Panc1 (cell line): ENCODE measurements around the gene RLIM. TPM values are rescaled to one million over a fixed set of nuclear protein-coding genes. Genes with fewer than 3 reads are reported as not detected.
A peak's percentile ranks its signal among the peaks of the same experiment; 100 is the strongest.

ENCODE experiments used
- ATAC-seq: fragments of 200-7000 bp; cut with Tn5 transposase; 2 replicates; pipeline ENCODE4 v1.9.1; 2020; ENCODE audit warnings: mild to moderate bottlenecking, moderate library complexity
- BruUV-seq: library from RNA; stranded (reverse); fragments of 400-500 nt; replicated peaks from 2 replicates; lab custom pipeline; 2021; lab: Mats Ljungman, UMichigan
- CTCF ChIA-PET: fragments of 300-600 bp; sonication (Branson Sonifier 250); formaldehyde crosslinking; loops from one replicate; lab custom pipeline; 2022; ENCODE audit warnings: antibody characterized with exemption; lab: Charles Lee
- POLR2A ChIA-PET: fragments of 300-600 bp; sonication (Branson Sonifier 250); formaldehyde crosslinking; loops from one replicate; lab custom pipeline; 2022; ENCODE audit warnings: antibody characterized with exemption; lab: Charles Lee
- DNase-seq: peaks from one replicate; pipeline ENCODE4 v3.0.0-alpha.2; 2010; ENCODE audit warnings: low read depth, low spot score
- H3K27ac ChIP-seq: 2 replicates; pipeline ENCODE4 v1.5.1; 2011; ENCODE audit warnings: mild to moderate bottlenecking, low read length, inconsistent platforms
- H3K27me3 ChIP-seq: fragments of 200-500 bp; sonication (Bioruptor generic); 2 replicates; pipeline ENCODE4 v1.6.0; 2014; ENCODE audit warnings: low read length, inconsistent platforms; ENCODE audit not compliant: control insufficient read depth, insufficient read depth
- H3K36me3 ChIP-seq: fragments of 200-500 bp; sonication (Bioruptor generic); 2 replicates; pipeline ENCODE4 v1.5.1; 2014; ENCODE audit warnings: inconsistent platforms, mild to moderate bottlenecking, low read length, moderate library complexity; ENCODE audit not compliant: control insufficient read depth, insufficient read depth
- H3K4me1 ChIP-seq: 2 replicates; pipeline ENCODE4 v1.5.1; 2011; ENCODE audit warnings: inconsistent platforms, mild to moderate bottlenecking, low read length, moderate library complexity; ENCODE audit not compliant: control insufficient read depth, insufficient read depth
- H3K4me3 ChIP-seq, 2 experiments: 2 replicates each; pipeline ENCODE4 v1.5.1; 2011 to 2012; ENCODE audit warnings: low read depth in 2 of 2, low read length in 2 of 2, mild to moderate bottlenecking in 2 of 2, inconsistent platforms in 1 of 2, moderate library complexity in 1 of 2
- H3K9me3 ChIP-seq: fragments of 200-500 bp; sonication (Bioruptor generic); 2 replicates; pipeline ENCODE4 v1.5.1; 2014; ENCODE audit warnings: low read depth, mild to moderate bottlenecking, inconsistent platforms, low read length, moderate library complexity; ENCODE audit not compliant: control insufficient read depth, insufficient read depth
- CTCF ChIP-seq: fragments of 450-650 bp; IDR thresholded peaks from 2 replicates; pipeline ENCODE4 v1.5.1; 2017; ENCODE audit warnings: mild to moderate bottlenecking
- POLR2AphosphoS5 ChIP-seq: IDR thresholded peaks from 2 replicates; pipeline ENCODE4 v1.6.1; 2012; ENCODE audit warnings: mild to moderate bottlenecking, low read depth, low read length, moderate library complexity
- REST ChIP-seq, 2 experiments: IDR thresholded peaks; 2 replicates each; pipeline ENCODE4 v1.6.1; 2011 to 2012; ENCODE audit warnings: low read depth in 2 of 2, control low read depth in 1 of 2, low read length in 1 of 2, mild to moderate bottlenecking in 1 of 2, moderate library complexity in 1 of 2; ENCODE audit not compliant: insufficient read depth in 1 of 2
- SIN3A ChIP-seq: IDR thresholded peaks from 2 replicates; pipeline ENCODE4 v1.6.1; 2012; ENCODE audit warnings: low read depth, mild to moderate bottlenecking, low read length, moderate library complexity, borderline replicate concordance; ENCODE audit not compliant: insufficient read depth
- TCF7L2 ChIP-seq: IDR thresholded peaks from 2 replicates; pipeline ENCODE4 v1.6.1; 2011; ENCODE audit warnings: mild to moderate bottlenecking, low read depth, low read length, inconsistent platforms
- in situ Hi-C: cut with HindIII; loops from 2 replicates; pipeline ENCODE4 v1.10.0; 2016; ENCODE audit warnings: low sequenced_read_pairs, low pct_unique_long_range_greater_than_20kb
- intact Hi-C: fragments of 100-400 bp; cut with micrococcal nuclease; formaldehyde crosslinking; loops from one replicate; pipeline ENCODE4 v1.10.0; 2022; ENCODE audit not compliant: unreplicated experiment
- total RNA-seq: library from RNA; stranded (reverse); gene quantifications from one replicate; pipeline ENCODE4 v1.2.1, GENCODE V29; 2021; ENCODE audit not compliant: unreplicated experiment

The RLIM gene
- total RNA-seq, 1 experiment from 2014 or later: 50.6 TPM

DNA sequence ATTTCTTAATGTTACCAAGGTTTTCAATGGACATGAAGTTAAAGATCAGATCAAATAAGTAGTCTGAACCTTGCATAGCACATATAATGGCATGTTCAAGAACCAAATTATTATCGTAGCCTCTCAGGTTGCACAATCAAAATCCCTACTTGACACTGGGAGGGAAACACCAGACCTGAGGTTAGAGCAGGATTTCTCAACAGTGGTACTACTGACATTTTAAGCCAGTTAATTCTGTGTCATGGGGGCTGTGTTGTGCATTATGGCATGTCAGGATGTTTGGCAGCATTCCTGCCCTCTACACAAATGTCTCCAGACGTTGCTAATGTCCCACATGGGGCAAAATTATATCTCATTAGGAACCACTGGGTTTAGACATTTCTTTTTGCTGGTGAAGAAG lies 20.8 kb downstream of the RLIM start:
- Histone ChIP-seq H3K36me3 (peaks cover 38% of the 10 kb centered on the region), H3K4me1 (no peaks in the 10 kb centered on the region), H3K27me3 (no peaks in the 10 kb centered on the region), H3K27ac (no peak overlapping the region), H3K9me3 (no peaks in the 10 kb centered on the region), H3K4me3 (no peak overlapping the region)
- no peak for DNase-seq
- CTCF ChIA-PET: no interaction called here
- TF ChIP-seq TCF7L2 (no peak), CTCF (no peak), SIN3A (no peak), REST (IDR thresholded peaks at IDR 0.05; ENCODE audit: insufficient read depth in 1 of 2, low read depth in 2 of 2, low read length in 1 of 2) (no peak), POLR2AphosphoS5 (no peak)
- in situ Hi-C loops (no loop called here), intact Hi-C loops (no loop called here)
- ATAC-seq: no peak
- POLR2A ChIA-PET: no interaction called here
- no TSS peak for BruUV-seq

DNA sequence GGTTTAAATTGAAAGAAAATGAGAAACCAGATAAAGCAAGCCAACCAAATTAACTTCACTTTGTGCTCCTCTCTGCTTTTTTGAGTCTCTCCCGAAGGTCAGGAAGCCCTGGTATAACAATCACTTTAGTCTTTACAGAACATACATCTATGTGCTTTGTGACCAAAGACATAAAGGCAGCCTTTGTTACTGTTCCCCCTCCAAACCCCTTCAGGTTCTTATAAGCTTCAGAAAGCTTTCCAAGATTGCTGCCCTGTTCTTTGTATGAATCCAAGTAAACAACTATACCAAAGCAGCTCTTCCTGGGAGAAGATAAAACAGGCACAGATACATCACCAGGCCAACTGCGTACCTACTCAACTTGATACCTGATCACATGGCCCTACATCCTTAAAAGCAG lies 28.7 kb downstream of the RLIM start:
- ChIA-PET CTCF (no interaction called here), POLR2A (no interaction called here)
- no peak for DNase-seq
- Histone ChIP-seq H3K36me3 (peaks cover 7% of the 10 kb centered on the region), H3K4me3 (no peak overlapping the region), H3K4me1 (no peaks in the 10 kb centered on the region), H3K9me3 (no peaks in the 10 kb centered on the region), H3K27ac (no peak overlapping the region), H3K27me3 (no peaks in the 10 kb centered on the region)
- no peak for TF ChIP-seq TCF7L2
- no peak for TF ChIP-seq POLR2AphosphoS5
- no peak for TF ChIP-seq REST (IDR thresholded peaks at IDR 0.05; ENCODE audit: insufficient read depth in 1 of 2, low read depth in 2 of 2, low read length in 1 of 2)
- no peak for TF ChIP-seq CTCF
- TF ChIP-seq SIN3A: no peak
- intact Hi-C loops (no loop called here), in situ Hi-C loops (no loop called here)
- ATAC-seq: no peak
- BruUV-seq: TSS peak; percentile 3
